ENCODE data around the gene RPTOR.
"Not testable (repeated sequence)": the region's sequence is repeated elsewhere in the genome, so short reads cannot be mapped to it uniquely, and the experiment has no call there.

RPTOR gene

GRCh38 chr17:80751070-80751945, 206.7 kb downstream of the RPTOR start:
- DNase-seq = no peak

- DNase-seq = no peak
Measured at GRCh38 chr17:80751946-80752581, 207.4 kb downstream of the RPTOR start.

- no peak for DNase-seq
Measured at GRCh38 chr17:80753685-80754345, 209.2 kb downstream of the RPTOR start.

GRCh38 chr17:80754846-80755245, 210.2 kb downstream of the RPTOR start:
- DNase-seq = no peak

- DNase-seq = no peak
Measured at GRCh38 chr17:80755650-80756405, 211.2 kb downstream of the RPTOR start.

GRCh38 chr17:80758481-80759376, 214.1 kb downstream of the RPTOR start:
- DNase-seq = no peak

GRCh38 chr17:80759377-80759673, 214.7 kb downstream of the RPTOR start:
- no peak for DNase-seq

- DNase-seq = peak; percentile 95
Measured at GRCh38 chr17:80760511-80760911, 215.9 kb downstream of the RPTOR start.

GRCh38 chr17:80761110-80761871, 216.7 kb downstream of the RPTOR start:
- peak; percentile 27 for DNase-seq

- DNase-seq = no peak
Measured at GRCh38 chr17:80762076-80762475, 217.4 kb downstream of the RPTOR start.

- no peak for DNase-seq
Measured at GRCh38 chr17:80763293-80763867, 218.7 kb downstream of the RPTOR start.

- DNase-seq = not testable (repeated sequence)
Measured at GRCh38 chr17:80764627-80765145, 220.0 kb downstream of the RPTOR start.

- DNase-seq = no peak
Measured at GRCh38 chr17:80765241-80765961, 220.8 kb downstream of the RPTOR start.

GRCh38 chr17:80766290-80766855, 221.7 kb downstream of the RPTOR start:
- DNase-seq = no peak

GRCh38 chr17:80768389-80768788, 223.8 kb downstream of the RPTOR start:
- DNase-seq = no peak

- no peak for DNase-seq
Measured at GRCh38 chr17:80768936-80769335, 224.3 kb downstream of the RPTOR start.

- DNase-seq = no peak
Measured at GRCh38 chr17:80769516-80769915, 224.9 kb downstream of the RPTOR start.

- no peak for DNase-seq
Measured at GRCh38 chr17:80769936-80770625, 225.4 kb downstream of the RPTOR start.
